ENCODE results near the gene GPR152.
"Not testable (repeated sequence)": the region's sequence is repeated elsewhere in the genome, so short reads cannot be mapped to it uniquely, and the experiment has no call there.

DNA sequence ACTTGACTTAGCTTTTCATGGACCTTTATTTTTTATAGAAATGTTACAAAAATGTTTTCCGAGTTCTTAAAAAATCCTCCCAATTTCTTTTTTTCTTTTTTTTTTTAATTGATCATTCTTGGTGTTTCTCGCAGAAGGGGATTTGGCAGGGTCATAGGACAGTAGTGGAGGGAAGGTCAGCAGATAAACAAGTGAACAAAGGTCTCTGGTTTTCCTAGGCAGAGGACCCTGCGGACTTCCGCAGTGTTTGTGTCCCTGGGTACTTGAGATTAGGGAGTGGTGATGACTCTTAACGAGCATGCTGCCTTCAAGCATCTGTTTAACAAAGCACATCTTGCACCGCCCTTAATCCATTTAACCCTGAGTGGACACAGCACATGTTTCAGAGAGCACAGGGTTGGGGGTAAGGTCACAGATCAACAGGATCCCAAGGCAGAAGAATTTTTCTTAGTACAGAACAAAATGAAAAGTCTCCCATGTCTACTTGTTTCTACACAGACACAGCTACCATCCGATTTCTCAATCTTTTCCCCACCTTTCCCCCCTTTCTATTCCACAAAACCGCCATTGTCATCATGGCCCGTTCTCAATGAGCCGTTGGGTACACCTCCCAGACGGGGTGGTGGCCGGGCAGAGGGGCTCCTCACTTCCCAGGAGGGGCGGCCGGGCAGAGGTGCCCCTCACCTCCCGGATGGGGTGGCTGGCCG is 25.0 kb upstream of the GPR152 start:
- TF ChIP-seq, protein P1, sequence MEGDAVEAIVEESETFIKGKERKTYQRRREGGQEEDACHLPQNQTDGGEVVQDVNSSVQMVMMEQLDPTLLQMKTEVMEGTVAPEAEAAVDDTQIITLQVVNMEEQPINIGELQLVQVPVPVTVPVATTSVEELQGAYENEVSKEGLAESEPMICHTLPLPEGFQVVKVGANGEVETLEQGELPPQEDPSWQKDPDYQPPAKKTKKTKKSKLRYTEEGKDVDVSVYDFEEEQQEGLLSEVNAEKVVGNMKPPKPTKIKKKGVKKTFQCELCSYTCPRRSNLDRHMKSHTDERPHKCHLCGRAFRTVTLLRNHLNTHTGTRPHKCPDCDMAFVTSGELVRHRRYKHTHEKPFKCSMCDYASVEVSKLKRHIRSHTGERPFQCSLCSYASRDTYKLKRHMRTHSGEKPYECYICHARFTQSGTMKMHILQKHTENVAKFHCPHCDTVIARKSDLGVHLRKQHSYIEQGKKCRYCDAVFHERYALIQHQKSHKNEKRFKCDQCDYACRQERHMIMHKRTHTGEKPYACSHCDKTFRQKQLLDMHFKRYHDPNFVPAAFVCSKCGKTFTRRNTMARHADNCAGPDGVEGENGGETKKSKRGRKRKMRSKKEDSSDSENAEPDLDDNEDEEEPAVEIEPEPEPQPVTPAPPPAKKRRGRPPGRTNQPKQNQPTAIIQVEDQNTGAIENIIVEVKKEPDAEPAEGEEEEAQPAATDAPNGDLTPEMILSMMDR (IDR thresholded peaks at IDR 0.05): not testable (repeated sequence)
- TF ChIP-seq ZFX (IDR thresholded peaks at IDR 0.05; ENCODE audit: borderline replicate concordance): not testable (repeated sequence)
